Adrenal gland (tissue), 5 donors: ENCODE results near the gene DCC.

Source experiments
- CTCF ChIP-seq, 6 experiments: fragments of 450-650 bp in 4 of 6; fragments of 200-600 bp in 2 of 6; sonication (generic) in 1 of 6; IDR thresholded peaks; 1 replicate in 5 of 6; 2 replicates in 1 of 6; pipeline versions ENCODE4 v1.5.1 to v1.8.0; 2016 to 2021; ENCODE audit warnings: antibody characterized with exemption in 6 of 6, mild to moderate bottlenecking in 2 of 6, moderate library complexity in 1 of 6
- POLR2A ChIP-seq, 2 donors: fragments of 450-650 bp; IDR thresholded peaks; one replicate each; pipeline ENCODE4 v1.6.1; 2017; ENCODE audit warnings: antibody characterized with exemption in 2 of 2, mild to moderate bottlenecking in 2 of 2, moderate library complexity in 1 of 2
- donor health status: DM: no; HTN: no; CAD: no.

GRCh38 chr18:53219853-53220252 lies 879.9 kb downstream of the DCC start:
- no peak for TF ChIP-seq CTCF (IDR thresholded peaks at IDR 0.05)
- no peak for TF ChIP-seq POLR2A (IDR thresholded peaks at IDR 0.05)
